ENCODE results near the gene SLC45A3.

The SLC45A3 gene

GRCh38 chr1:205665201-205666045, 14.9 kb downstream of the SLC45A3 start:
- DNase-seq (ENCODE audit: low read depth) = no peak
- H3K4me3 ChIP-seq (ENCODE audit: low read depth, low read length) = no peak overlapping the region
- no peak for TF ChIP-seq CTCF (conservative IDR thresholded peaks at IDR 0.05; ENCODE audit: low read depth, low read length)

GRCh38 chr1:205664399-205665017, 15.8 kb downstream of the SLC45A3 start:
- TF ChIP-seq CTCF (conservative IDR thresholded peaks at IDR 0.05; ENCODE audit: low read depth, low read length) = no peak
- no peak for DNase-seq (ENCODE audit: low read depth)
- H3K4me3 ChIP-seq (ENCODE audit: low read depth, low read length) = no peak overlapping the region

GRCh38 chr1:205663286-205663936, 16.9 kb downstream of the SLC45A3 start:
- DNase-seq (ENCODE audit: low read depth) = no peak
- H3K4me3 ChIP-seq (ENCODE audit: low read depth, low read length) = no peak overlapping the region
- no peak for TF ChIP-seq CTCF (conservative IDR thresholded peaks at IDR 0.05; ENCODE audit: low read depth, low read length)

- no peak for TF ChIP-seq CTCF (conservative IDR thresholded peaks at IDR 0.05; ENCODE audit: low read depth, low read length)
- no peak for DNase-seq (ENCODE audit: low read depth)
- H3K4me3 ChIP-seq (ENCODE audit: low read depth, low read length) = no peak overlapping the region
These were observed 17.5 kb downstream of the SLC45A3 start for GRCh38 chr1:205662791-205663190.

- TF ChIP-seq CTCF (conservative IDR thresholded peaks at IDR 0.05; ENCODE audit: low read depth, low read length) = no peak
- DNase-seq (ENCODE audit: low read depth) = no peak
- H3K4me3 ChIP-seq (ENCODE audit: low read depth, low read length) = no peak overlapping the region
These were observed 18.1 kb downstream of the SLC45A3 start for GRCh38 chr1:205662135-205662738.

GRCh38 chr1:205661429-205662134, 18.7 kb downstream of the SLC45A3 start:
- no peak overlapping the region for H3K4me3 ChIP-seq (ENCODE audit: low read depth, low read length)
- DNase-seq (ENCODE audit: low read depth) = no peak
- TF ChIP-seq CTCF (conservative IDR thresholded peaks at IDR 0.05; ENCODE audit: low read depth, low read length) = no peak

All from choroid plexus epithelial cell (primary cell).